GM23338 (cell line): ENCODE data around the gene EXOC6B. TPM values are rescaled to one million over a fixed set of nuclear protein-coding genes. Genes with fewer than 3 reads are reported as not detected.

Source experiments
- ATAC-seq: fragments of 200-7000 bp; cut with Tn5 transposase; 3 replicates; pipeline ENCODE4 v1.9.1; 2020
- DNase-seq: peaks from one replicate; pipeline ENCODE4 v3.0.0-alpha.2; 2015; ENCODE audit warnings: low spot score
- H2AFZ ChIP-seq: fragments of 200-600 bp; sonication (generic); 2 replicates; pipeline ENCODE4 v1.8.0; 2016; ENCODE audit warnings: antibody characterized with exemption, mild to moderate bottlenecking, moderate library complexity
- H3F3A ChIP-seq: fragments of 200-600 bp; sonication (generic); replicated peaks from 2 replicates; pipeline ENCODE4 v1.8.0; 2017; ENCODE audit warnings: antibody characterized with exemption, mixed run types, low read depth
- H3K27ac ChIP-seq: fragments of 200-600 bp; sonication (generic); 2 replicates; pipeline ENCODE4 v1.6.1; 2016; ENCODE audit warnings: low read depth
- H3K27me3 ChIP-seq: fragments of 200-600 bp; sonication (generic); 2 replicates; pipeline ENCODE4 v1.8.0; 2016; ENCODE audit warnings: mild to moderate bottlenecking, mixed run types, moderate library complexity; ENCODE audit not compliant: insufficient read depth
- H3K36me3 ChIP-seq: fragments of 200-600 bp; sonication (generic); 2 replicates; pipeline ENCODE4 v1.8.0; 2016; ENCODE audit warnings: mild to moderate bottlenecking; ENCODE audit not compliant: insufficient read depth
- H3K4me1 ChIP-seq: fragments of 200-600 bp; sonication (generic); 2 replicates; pipeline ENCODE4 v1.8.0; 2016; ENCODE audit warnings: mild to moderate bottlenecking, moderate library complexity; ENCODE audit not compliant: insufficient read depth
- H3K4me2 ChIP-seq: fragments of 200-600 bp; sonication (generic); 2 replicates; pipeline ENCODE4 v1.7.1; 2017; ENCODE audit warnings: mixed run types
- H3K4me3 ChIP-seq: fragments of 200-600 bp; sonication (generic); 2 replicates; pipeline ENCODE4 v1.6.1; 2016; ENCODE audit warnings: mixed run types
- H3K79me2 ChIP-seq: fragments of 200-600 bp; sonication (generic); replicated peaks from 2 replicates; pipeline ENCODE4 v1.8.0; 2017; ENCODE audit warnings: mild to moderate bottlenecking; ENCODE audit not compliant: insufficient read depth
- H3K9me2 ChIP-seq: fragments of 200-600 bp; sonication (generic); 2 replicates; pipeline ENCODE4 v1.8.0; 2017; ENCODE audit not compliant: insufficient read depth
- H4K20me1 ChIP-seq: fragments of 200-600 bp; sonication (generic); replicated peaks from 2 replicates; pipeline ENCODE4 v1.8.0; 2017; ENCODE audit warnings: mild to moderate bottlenecking; ENCODE audit not compliant: insufficient read depth
- H3K27ac Mint-ChIP-seq: 2 replicates; pipeline ENCODE4 v1.8.0; 2020; ENCODE audit warnings: inconsistent platforms, mild to moderate bottlenecking, moderate library complexity, mixed read lengths
- H3K27me3 Mint-ChIP-seq: 3 replicates; pipeline ENCODE4 v1.8.0; 2022; ENCODE audit warnings: low read depth, mild to moderate bottlenecking, moderate library complexity, mixed read lengths, inconsistent platforms; ENCODE audit not compliant: insufficient read depth, poor library complexity
- H3K36me3 Mint-ChIP-seq: 3 replicates; pipeline ENCODE4 v1.8.0; 2021; ENCODE audit warnings: low read depth, mild to moderate bottlenecking, inconsistent platforms, moderate library complexity, mixed read lengths
- H3K4me1 Mint-ChIP-seq: 3 replicates; pipeline ENCODE4 v1.8.0; 2020; ENCODE audit warnings: mild to moderate bottlenecking, inconsistent platforms, mixed read lengths
- H3K4me3 Mint-ChIP-seq: 3 replicates; pipeline ENCODE4 v1.8.0; 2021; ENCODE audit warnings: moderate library complexity, mild to moderate bottlenecking, inconsistent platforms, mixed read lengths
- H3K9me3 Mint-ChIP-seq: 3 replicates; pipeline ENCODE4 v1.8.0; 2020; ENCODE audit warnings: moderate library complexity, mild to moderate bottlenecking, inconsistent platforms, mixed read lengths
- CREB1 ChIP-seq: fragments of 250-450 bp; sonication (Bioruptor Pico); IDR thresholded peaks from 2 replicates; pipeline ENCODE4 v1.5.0; 2020; ENCODE audit warnings: low read depth, mild to moderate bottlenecking, moderate library complexity
- CTCF ChIP-seq, 2 experiments: fragments of 200-600 bp in 1 of 2; sonication (generic) in 1 of 2; conservative IDR thresholded peaks; 2 replicates each; pipeline versions ENCODE4 v1.5.1 to v1.6.1; 2016 to 2017; ENCODE audit warnings: antibody characterized with exemption in 2 of 2, low read depth in 2 of 2, mild to moderate bottlenecking in 2 of 2, moderate library complexity in 1 of 2
- ETS1 ChIP-seq: IDR thresholded peaks from 2 replicates; pipeline ENCODE4 v1.6.1; 2016; ENCODE audit warnings: antibody characterized with exemption
- EZH2 ChIP-seq: fragments of 200-600 bp; sonication (generic); IDR thresholded peaks from one replicate; pipeline ENCODE4 v1.8.0; 2017; ENCODE audit warnings: antibody characterized with exemption, mild to moderate bottlenecking, low read depth; ENCODE audit not compliant: unreplicated experiment
- JUNB ChIP-seq: IDR thresholded peaks from one replicate; pipeline ENCODE4 v1.6.1; 2016; ENCODE audit warnings: antibody characterized with exemption; ENCODE audit not compliant: unreplicated experiment
- NANOG ChIP-seq: IDR thresholded peaks from 2 replicates; pipeline ENCODE4 v1.6.1; 2016; ENCODE audit warnings: antibody characterized with exemption, borderline replicate concordance
- POLR2AphosphoS5 ChIP-seq: IDR thresholded peaks from 2 replicates; pipeline ENCODE4 v1.6.1; 2016; ENCODE audit warnings: antibody characterized with exemption, low read depth
- REST ChIP-seq: IDR thresholded peaks from one replicate; pipeline ENCODE4 v1.6.1; 2018; ENCODE audit warnings: antibody characterized with exemption; ENCODE audit not compliant: unreplicated experiment
- STAT1 ChIP-seq: IDR thresholded peaks from one replicate; pipeline ENCODE4 v1.6.1; 2016; ENCODE audit warnings: antibody characterized with exemption; ENCODE audit not compliant: unreplicated experiment
- ZNF114 ChIP-seq: fragments of 250-450 bp; sonication (Bioruptor Pico); IDR thresholded peaks from 2 replicates; pipeline ENCODE4 v1.5.0; 2020; ENCODE audit warnings: mild to moderate bottlenecking, moderate library complexity
- ZNF331 ChIP-seq: fragments of 250-450 bp; sonication (Bioruptor Pico); IDR thresholded peaks from 2 replicates; pipeline ENCODE4 v1.5.0; 2020; ENCODE audit warnings: low read depth, mild to moderate bottlenecking, moderate library complexity
- ZNF462 ChIP-seq: fragments of 250-450 bp; sonication (Bioruptor Pico); IDR thresholded peaks from 2 replicates; pipeline ENCODE4 v1.5.0; 2020; ENCODE audit warnings: mild to moderate bottlenecking, moderate library complexity
- polyA plus RNA-seq: library from polyadenylated mRNA; unstranded; fragments of >200 nt; fragmentation: Nextera tagmentation; extraction: Ambion mirVana; gene quantifications from 2 replicates; pipeline ENCODE4 v1.2.1, GENCODE V29; 2016
- total RNA-seq: library from RNA; depleted of rRNA; stranded (reverse); fragments of >200 nt; shearing (Covaris generic); gene quantifications from 2 replicates; pipeline ENCODE4 v1.2.3, GENCODE V29; 2014

The EXOC6B gene
- total and polyA plus RNA-seq, 2 experiments from 2014 or later: 7.2 to 45.9 TPM

GRCh38 chr2:72127401-72128058, 698.3 kb downstream of the EXOC6B start:
- Histone ChIP-seq H3F3A (no peaks in the 10 kb centered on the region), H3K36me3 (no peaks in the 10 kb centered on the region), H2AFZ (no peak overlapping the region), H3K4me3 (no peak overlapping the region), H3K4me1 (peaks cover 8% of the 10 kb centered on the region; the same call in 1 of the 2 replicates), H4K20me1 (no peaks in the 10 kb centered on the region), H3K27ac (no peak overlapping the region), H3K9me2 (no peaks in the 10 kb centered on the region), H3K4me2 (no peak overlapping the region), H3K27me3 (no peaks in the 10 kb centered on the region), H3K79me2 (no peaks in the 10 kb centered on the region)
- Mint-ChIP-seq H3K27ac (no peak overlapping the region), H3K27me3 (peaks cover 21% of the 10 kb centered on the region), H3K4me1 (peaks cover 24% of the 10 kb centered on the region), H3K9me3 (no peaks in the 10 kb centered on the region; the same call in 2 of the 3 replicates), H3K36me3 (no peaks in the 10 kb centered on the region), H3K4me3 (no peak overlapping the region)
- TF ChIP-seq POLR2AphosphoS5 (no peak), ZNF331 (no peak), ETS1 (no peak), NANOG (no peak), JUNB (no peak), ZNF114 (CRISPR knock-in tag) (no peak), CTCF (conservative IDR thresholded peaks at IDR 0.05; ENCODE audit: low read depth in 2 of 2) (no peak), STAT1 (no peak), EZH2 (no peak), REST (no peak), CREB1 (no peak), ZNF462 (CRISPR knock-in tag) (no peak)
- DNase-seq (no peak), ATAC-seq (no peak)
